Sigmoid colon (tissue), 7 donors: ENCODE results near the gene VPS8. TPM values are rescaled to one million over a fixed set of nuclear protein-coding genes. Genes with fewer than 3 reads are reported as not detected.

Experiments used
- DNase-seq: peaks from one replicate; pipeline ENCODE4 v3.0.0-alpha.2; 2019
- H3K27ac ChIP-seq, 4 donors: fragments of 200-600 bp; sonication (generic); one replicate each; pipeline ENCODE4 v1.5.1; 2016 to 2019; ENCODE audit warnings: mild to moderate bottlenecking in 1 of 4
- H3K27me3 ChIP-seq, 3 donors: fragments of 200-600 bp; sonication (generic); one replicate each; pipeline ENCODE4 v1.5.1; 2019; ENCODE audit warnings: mild to moderate bottlenecking in 1 of 3
- H3K36me3 ChIP-seq, 4 donors: fragments of 200-600 bp; sonication (generic); one replicate each; pipeline ENCODE4 v1.5.1; 2016 to 2019
- H3K4me1 ChIP-seq, 4 donors: fragments of 200-600 bp; sonication (generic); one replicate each; pipeline ENCODE4 v1.5.1; 2017 to 2019
- H3K4me3 ChIP-seq, 4 donors: fragments of 200-600 bp; sonication (generic); one replicate each; pipeline ENCODE4 v1.5.1; 2017 to 2019; ENCODE audit warnings: mild to moderate bottlenecking in 2 of 4, moderate library complexity in 1 of 4
- H3K9me3 ChIP-seq, 4 donors: fragments of 200-600 bp in 3 of 4; sonication (generic) in 3 of 4; one replicate each; pipeline versions ENCODE4 v1.5.1 to v1.6.1; 2013 to 2019
- EP300 ChIP-seq, 4 donors: sonication (generic); formaldehyde crosslinking; IDR thresholded peaks; one replicate each; pipeline ENCODE4 v1.6.1; 2017; ENCODE audit warnings: antibody characterized with exemption in 4 of 4
- POLR2A ChIP-seq, 2 donors: fragments of 450-650 bp; IDR thresholded peaks; one replicate each; pipeline ENCODE4 v1.6.1; 2016; ENCODE audit warnings: antibody characterized with exemption in 2 of 2, mild to moderate bottlenecking in 2 of 2, moderate library complexity in 2 of 2
- POLR2AphosphoS5 ChIP-seq, 4 donors: sonication (generic); formaldehyde crosslinking; IDR thresholded peaks; one replicate each; pipeline ENCODE4 v1.6.1; 2017; ENCODE audit warnings: antibody characterized with exemption in 4 of 4
- WGBS, 2 donors: extraction: QIAGEN DNeasy Blood & Tissue Kit; methylation state at CpG; one replicate each; pipeline ENCODE4 v1.1.7; 2013; 5-methylcytosine and 5-hydroxymethylcytosine counted together
- intact Hi-C: fragments of 100-400 bp; cut with DNase I; formaldehyde crosslinking; loops from one replicate; pipeline ENCODE4 v1.15.1; 2023
- polyA plus RNA-seq, 3 donors: library from polyadenylated mRNA; stranded (reverse); fragments of 200-250 nt; gene quantifications; one replicate each; pipeline ENCODE4 v1.2.3, GENCODE V29; 2013
- total RNA-seq, 4 donors: library from RNA; depleted of rRNA; stranded (reverse); fragments of >200 nt; gene quantifications; one replicate each; pipeline ENCODE4 v1.1.0, GENCODE V29; 2016
- TF ChIP-seq, protein P1 (sequence below), 4 experiments: fragments of 450-650 bp in 3 of 4; fragments of 200-600 bp in 1 of 4; IDR thresholded peaks; one replicate each; pipeline ENCODE4 v1.5.1; 2016 to 2019; ENCODE audit warnings: antibody characterized with exemption in 4 of 4, mild to moderate bottlenecking in 3 of 4, moderate library complexity in 2 of 4
- donor health status: healthy with polysubstance abuse.
- donor health status: Bipolar disorder and iron deficiency.
- donor health status: healthy.

The VPS8 gene
- total and polyA plus RNA-seq, 7 donors: 12.0 to 64.5 (median 34.6) TPM

DNA sequence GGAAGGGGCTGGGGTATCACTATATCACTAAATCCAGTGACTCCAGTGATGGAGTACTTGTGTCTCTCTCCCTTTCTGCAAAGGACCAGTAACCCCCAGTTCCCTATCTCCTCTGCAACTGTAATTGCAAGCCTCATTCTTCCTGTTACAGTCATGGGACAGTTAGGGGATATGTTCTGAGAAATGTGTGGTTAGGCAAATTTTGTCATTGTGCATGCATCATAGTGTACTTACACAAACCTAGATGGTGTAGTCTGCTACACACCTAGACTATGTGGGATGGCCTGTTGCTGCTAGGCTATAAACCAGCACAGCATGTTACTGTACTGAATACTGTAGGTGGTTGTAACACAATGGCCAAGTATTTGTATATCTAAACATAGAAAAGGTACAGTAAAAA lies 2.2 kb downstream of the VPS8 start:
- intact Hi-C loops: no loop called here
- TF ChIP-seq EP300 (IDR thresholded peaks at IDR 0.05) (no peak), POLR2A (IDR thresholded peaks at IDR 0.05) (no peak), POLR2AphosphoS5 (IDR thresholded peaks at IDR 0.05) (no peak)
- TF ChIP-seq, protein P1, sequence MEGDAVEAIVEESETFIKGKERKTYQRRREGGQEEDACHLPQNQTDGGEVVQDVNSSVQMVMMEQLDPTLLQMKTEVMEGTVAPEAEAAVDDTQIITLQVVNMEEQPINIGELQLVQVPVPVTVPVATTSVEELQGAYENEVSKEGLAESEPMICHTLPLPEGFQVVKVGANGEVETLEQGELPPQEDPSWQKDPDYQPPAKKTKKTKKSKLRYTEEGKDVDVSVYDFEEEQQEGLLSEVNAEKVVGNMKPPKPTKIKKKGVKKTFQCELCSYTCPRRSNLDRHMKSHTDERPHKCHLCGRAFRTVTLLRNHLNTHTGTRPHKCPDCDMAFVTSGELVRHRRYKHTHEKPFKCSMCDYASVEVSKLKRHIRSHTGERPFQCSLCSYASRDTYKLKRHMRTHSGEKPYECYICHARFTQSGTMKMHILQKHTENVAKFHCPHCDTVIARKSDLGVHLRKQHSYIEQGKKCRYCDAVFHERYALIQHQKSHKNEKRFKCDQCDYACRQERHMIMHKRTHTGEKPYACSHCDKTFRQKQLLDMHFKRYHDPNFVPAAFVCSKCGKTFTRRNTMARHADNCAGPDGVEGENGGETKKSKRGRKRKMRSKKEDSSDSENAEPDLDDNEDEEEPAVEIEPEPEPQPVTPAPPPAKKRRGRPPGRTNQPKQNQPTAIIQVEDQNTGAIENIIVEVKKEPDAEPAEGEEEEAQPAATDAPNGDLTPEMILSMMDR (IDR thresholded peaks at IDR 0.05): no peak
- H3K27me3 ChIP-seq: no peaks in the 10 kb centered on the region

DNA sequence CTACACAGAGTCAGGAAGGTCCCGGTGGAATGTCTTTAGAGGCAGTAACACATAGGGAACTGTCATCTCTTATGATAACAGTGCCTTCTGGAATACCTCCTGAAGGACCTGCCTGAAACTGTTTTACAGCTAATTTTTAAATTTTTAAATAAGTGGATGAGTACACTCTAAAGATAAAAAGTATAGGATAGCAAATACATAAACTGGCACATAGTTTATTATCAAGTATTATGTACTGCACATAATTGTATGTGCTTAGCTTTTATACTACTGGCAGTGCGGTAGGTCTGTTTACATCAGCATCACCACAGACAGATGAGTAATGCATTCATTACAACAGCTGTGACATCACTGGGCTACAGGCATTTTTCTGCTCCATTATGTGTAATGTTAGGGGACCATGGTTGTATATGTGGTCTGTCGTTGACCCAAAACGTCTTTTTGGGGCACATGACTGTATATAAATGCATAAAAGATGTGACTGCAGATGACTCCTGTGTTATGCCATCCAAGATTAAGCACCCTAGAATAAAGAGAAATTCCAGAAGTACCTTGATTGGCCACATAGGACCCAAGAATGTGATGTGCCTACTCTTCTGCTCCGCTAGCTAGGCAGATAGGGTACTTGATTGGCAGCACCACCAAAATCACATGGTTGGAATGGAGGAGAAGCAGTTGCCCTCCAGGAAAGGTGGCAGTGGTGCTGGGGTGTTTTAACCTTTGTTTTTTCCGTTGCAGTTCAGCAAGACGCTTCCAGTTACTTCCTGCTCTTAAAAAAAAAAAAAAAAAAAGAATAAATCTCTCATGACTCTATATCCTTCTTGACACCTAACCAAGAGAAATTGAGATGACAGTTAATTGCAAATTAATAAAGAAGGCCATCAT lies 3.3 kb downstream of the VPS8 start:
- no peaks in the 10 kb centered on the region for H3K9me3 ChIP-seq
- peaks cover 0 to 23% (median 11%) of the 10 kb centered on the region in 4 donors for H3K4me1 ChIP-seq
- no peak overlapping the region for H3K4me3 ChIP-seq
- H3K36me3 ChIP-seq: no peaks in the 10 kb centered on the region
- 68 to 75% methylated on average over 7 of the region's 7 CpGs for WGBS, 2 donors
- H3K27ac ChIP-seq: no peak overlapping the region
- intact Hi-C loops: no loop called here
- TF ChIP-seq, protein P1 (IDR thresholded peaks at IDR 0.05): no peak
- TF ChIP-seq EP300 (IDR thresholded peaks at IDR 0.05) (no peak), POLR2AphosphoS5 (IDR thresholded peaks at IDR 0.05) (no peak), POLR2A (IDR thresholded peaks at IDR 0.05) (no peak)
- H3K27me3 ChIP-seq: no peaks in the 10 kb centered on the region
- DNase-seq: no peak

More for the DNA sequence above, 2.2 kb downstream of the VPS8 start:
- peaks cover 0 to 23% (median 11%) of the 10 kb centered on the region in 4 donors for H3K4me1 ChIP-seq
- no peaks in the 10 kb centered on the region for H3K36me3 ChIP-seq
- H3K4me3 ChIP-seq: no peak overlapping the region
- H3K9me3 ChIP-seq: no peaks in the 10 kb centered on the region
- H3K27ac ChIP-seq: no peak overlapping the region
- no peak for DNase-seq

DNA sequence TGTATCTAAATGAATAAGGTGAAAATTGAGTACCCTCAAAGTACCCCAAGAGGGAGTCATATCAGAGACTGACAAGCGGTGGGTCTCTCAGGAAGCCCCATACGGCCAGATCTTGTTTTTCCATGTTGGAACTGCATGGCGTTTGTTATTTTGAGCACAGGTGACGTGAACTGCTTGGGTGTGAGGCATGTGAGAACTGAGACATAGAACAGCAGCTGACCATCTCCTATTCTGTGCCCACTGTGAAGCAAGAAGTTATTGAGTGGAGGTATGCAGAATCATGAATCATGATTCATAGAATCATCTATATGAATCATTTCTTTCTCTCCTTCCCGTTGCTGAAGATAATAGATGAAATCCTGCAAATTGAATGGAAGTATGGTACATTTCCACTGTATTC lies 4.6 kb downstream of the VPS8 start:
- Histone ChIP-seq H3K36me3 (no peaks in the 10 kb centered on the region), H3K4me1 (peaks cover 0 to 20% (median 11%) of the 10 kb centered on the region in 4 donors), H3K9me3 (no peaks in the 10 kb centered on the region), H3K4me3 (no peak overlapping the region), H3K27me3 (no peaks in the 10 kb centered on the region), H3K27ac (no peak overlapping the region)
- 95 to 96% methylated on average over 5 of the region's 5 CpGs for WGBS, 2 donors
- no peak for DNase-seq
- TF ChIP-seq POLR2A (IDR thresholded peaks at IDR 0.05) (no peak), EP300 (IDR thresholded peaks at IDR 0.05) (no peak), POLR2AphosphoS5 (IDR thresholded peaks at IDR 0.05) (no peak)
- TF ChIP-seq, protein P1 (IDR thresholded peaks at IDR 0.05): no peak
- intact Hi-C loops: no loop called here

DNA sequence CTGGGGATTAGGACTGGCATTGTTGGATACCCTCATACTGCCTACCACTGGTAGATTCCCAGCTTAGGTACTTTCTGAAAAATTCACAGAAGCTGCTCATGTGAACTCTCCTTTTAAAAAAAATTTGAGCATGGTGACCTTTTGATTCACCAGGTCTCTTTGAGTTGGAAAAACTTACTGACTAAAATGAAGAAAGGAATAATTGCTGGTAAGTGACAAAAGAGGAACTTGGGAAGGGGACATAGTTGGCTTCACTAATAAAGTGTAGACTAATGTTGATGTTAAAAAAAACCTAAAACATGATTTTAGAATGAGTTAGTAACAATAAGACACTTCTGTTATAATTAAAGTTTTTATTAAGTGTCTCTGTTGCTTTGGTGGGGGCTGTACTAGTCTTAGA lies 8.6 kb downstream of the VPS8 start:
- peaks cover 0 to 14% (median 4%) of the 10 kb centered on the region in 4 donors for H3K4me1 ChIP-seq
- no peak overlapping the region for H3K4me3 ChIP-seq
- DNase-seq: no peak
- TF ChIP-seq POLR2A (IDR thresholded peaks at IDR 0.05): no peak
- TF ChIP-seq EP300 (IDR thresholded peaks at IDR 0.05): no peak
- no peak for TF ChIP-seq POLR2AphosphoS5 (IDR thresholded peaks at IDR 0.05)
- TF ChIP-seq, protein P1 (IDR thresholded peaks at IDR 0.05): no peak
- H3K36me3 ChIP-seq: no peaks in the 10 kb centered on the region
- H3K9me3 ChIP-seq: no peaks in the 10 kb centered on the region
- no peak overlapping the region for H3K27ac ChIP-seq
- intact Hi-C loops: no loop called here
- no peaks in the 10 kb centered on the region for H3K27me3 ChIP-seq
